Activated CD8-positive, alpha-beta T cell treated with anti-CD3 and anti-CD28 coated beads for 36 hours (primary cell): ENCODE data around the gene SMARCE1. TPM values are rescaled to one million over a fixed set of nuclear protein-coding genes. Genes with fewer than 3 reads are reported as not detected.

Experiments
- ATAC-seq: fragments of 200-7000 bp; cut with Tn5 transposase; one replicate; pipeline ENCODE4 v1.10.0; 2021; ENCODE audit warnings: mild to moderate bottlenecking, moderate library complexity
- CTCF ChIA-PET: fragments of 350-600 bp; sonication (Branson Sonifier 250); formaldehyde crosslinking; loops from one replicate; lab custom pipeline; 2021; ENCODE audit warnings: antibody characterized with exemption; lab: Charles Lee
- POLR2A ChIA-PET: fragments of 350-600 bp; sonication (Branson Sonifier 250); formaldehyde crosslinking; loops from one replicate; lab custom pipeline; 2021; ENCODE audit warnings: antibody characterized with exemption; lab: Charles Lee
- DNase-seq: peaks from one replicate; pipeline ENCODE4 v3.0.0-alpha.2; 2020
- H3K27ac Mint-ChIP-seq: one replicate; pipeline ENCODE4 v1.8.0; 2021; ENCODE audit warnings: mild to moderate bottlenecking, mixed read lengths
- H3K27me3 Mint-ChIP-seq: one replicate; pipeline ENCODE4 v1.8.0; 2021; ENCODE audit warnings: mixed read lengths
- H3K36me3 Mint-ChIP-seq: one replicate; pipeline ENCODE4 v1.8.0; 2021; ENCODE audit warnings: low read depth, mixed read lengths
- H3K4me1 Mint-ChIP-seq: one replicate; pipeline ENCODE4 v1.8.0; 2021; ENCODE audit warnings: low read depth, mixed read lengths
- H3K4me3 Mint-ChIP-seq: one replicate; pipeline ENCODE4 v1.8.0; 2021; ENCODE audit warnings: mild to moderate bottlenecking, moderate library complexity, mixed read lengths
- H3K9me3 Mint-ChIP-seq: one replicate; pipeline ENCODE4 v1.8.0; 2021; ENCODE audit warnings: mixed read lengths
- CTCF ChIP-seq: fragments of 200-600 bp; IDR thresholded peaks from one replicate; pipeline ENCODE4 v1.8.0; 2022; ENCODE audit warnings: antibody characterized with exemption, mild to moderate bottlenecking
- intact Hi-C: fragments of 100-400 bp; cut with micrococcal nuclease; formaldehyde crosslinking; loops from one replicate; pipeline ENCODE4 v1.10.0; 2022
- total RNA-seq, 2 experiments: library from RNA; stranded (reverse); gene quantifications; one replicate each; pipeline ENCODE4 v1.2.3, GENCODE V29; 2021

Gene SMARCE1
- total RNA-seq, 2 experiments from 2014 or later: 87.8 to 92.5 TPM

- ChIA-PET CTCF (no interaction called here), POLR2A (no interaction called here)
- intact Hi-C loops: no loop called here
- ATAC-seq (no peak), DNase-seq (no peak)
- Mint-ChIP-seq H3K27ac (no peak overlapping the region), H3K4me1 (peaks cover 8% of the 10 kb centered on the region), H3K36me3 (no peaks in the 10 kb centered on the region), H3K27me3 (peaks cover 29% of the 10 kb centered on the region), H3K4me3 (no peak overlapping the region), H3K9me3 (no peaks in the 10 kb centered on the region)
- no peak for TF ChIP-seq CTCF
Observed at GRCh38 chr17:40675905-40676304, 28.3 kb upstream of the SMARCE1 start.

GRCh38 chr17:40672654-40673053 is 25.0 kb upstream of the SMARCE1 start:
- no peak for TF ChIP-seq CTCF
- POLR2A ChIA-PET: no interaction called here
- DNase-seq (no peak), ATAC-seq (no peak)
- no peaks in the 10 kb centered on the region for H3K4me1 Mint-ChIP-seq
- CTCF ChIA-PET: interaction anchor here (0.9 to 1.5 kb wide), 4 partner anchors 11 to 53 kb away, joined by 3 to 4 read pairs (median 4); no protein-coding TSS in a partner anchor
- H3K9me3 Mint-ChIP-seq: no peaks in the 10 kb centered on the region
- H3K27me3 Mint-ChIP-seq: peaks cover 17% of the 10 kb centered on the region
- H3K27ac Mint-ChIP-seq: no peak overlapping the region
- no peak overlapping the region for H3K4me3 Mint-ChIP-seq
- intact Hi-C loops: no loop called here
- no peaks in the 10 kb centered on the region for H3K36me3 Mint-ChIP-seq

GRCh38 chr17:40671282-40671681 is 23.7 kb upstream of the SMARCE1 start:
- no peak overlapping the region for H3K4me3 Mint-ChIP-seq
- H3K4me1 Mint-ChIP-seq: no peaks in the 10 kb centered on the region
- H3K36me3 Mint-ChIP-seq: no peaks in the 10 kb centered on the region
- ChIA-PET CTCF (interaction anchor here (1.0 kb wide), 1 partner anchor 56 kb away, joined by 3 read pairs; no protein-coding TSS in a partner anchor), POLR2A (no interaction called here)
- H3K27ac Mint-ChIP-seq: no peak overlapping the region
- DNase-seq: no peak
- no peaks in the 10 kb centered on the region for H3K9me3 Mint-ChIP-seq
- no peak for TF ChIP-seq CTCF
- peaks cover 12% of the 10 kb centered on the region for H3K27me3 Mint-ChIP-seq
- intact Hi-C loops: no loop called here
- ATAC-seq: no peak

GRCh38 chr17:40666331-40666730 is 18.7 kb upstream of the SMARCE1 start:
- TF ChIP-seq CTCF: no peak
- ChIA-PET POLR2A (no interaction called here), CTCF (no interaction called here)
- DNase-seq (no peak), ATAC-seq (no peak)
- no peaks in the 10 kb centered on the region for H3K36me3 Mint-ChIP-seq
- H3K4me3 Mint-ChIP-seq: no peak overlapping the region
- H3K9me3 Mint-ChIP-seq: no peaks in the 10 kb centered on the region
- H3K27ac Mint-ChIP-seq: no peak overlapping the region
- intact Hi-C loops: no loop called here
- H3K4me1 Mint-ChIP-seq: peaks cover 6% of the 10 kb centered on the region
- peaks cover 25% of the 10 kb centered on the region for H3K27me3 Mint-ChIP-seq

- CTCF ChIA-PET: interaction anchor here (0.7 kb wide), 1 partner anchor 13 kb away, joined by 3 read pairs; no protein-coding TSS in a partner anchor
- H3K27ac Mint-ChIP-seq: no peak within 1 kb of the TSS
- DNase-seq (no peak), ATAC-seq (no peak)
- no peaks in the 10 kb centered on the region for H3K36me3 Mint-ChIP-seq
- TF ChIP-seq CTCF: no peak
- POLR2A ChIA-PET: interaction anchor here (1.2 kb wide), 1 partner anchor 111 kb away, joined by 3 read pairs; no protein-coding TSS in a partner anchor
- peaks cover 9% of the 10 kb centered on the region for H3K4me1 Mint-ChIP-seq
- H3K4me3 Mint-ChIP-seq: peak within 1 kb of the TSS; percentile 51
- peaks cover 29% of the 10 kb centered on the region for H3K27me3 Mint-ChIP-seq
- intact Hi-C loops: no loop called here
- no peaks in the 10 kb centered on the region for H3K9me3 Mint-ChIP-seq
Observed at GRCh38 chr17:40664582-40665333, 17.1 kb upstream of the SMARCE1 start, which contains the start of gene KRT222. KRT222 (minus strand) TSS chr17:40665177; CDS start chr17:40665099, 78 bp downstream.
